GM12801 (cell line): ENCODE measurements around the gene PRX.

ENCODE experiments used
- TF ChIP-seq, protein P1 (sequence below): IDR thresholded peaks from one replicate; pipeline ENCODE4 v1.5.1; 2011; ENCODE audit warnings: control low read depth; ENCODE audit not compliant: insufficient read length; ENCODE audit errors: extremely low read depth

The PRX gene

DNA sequence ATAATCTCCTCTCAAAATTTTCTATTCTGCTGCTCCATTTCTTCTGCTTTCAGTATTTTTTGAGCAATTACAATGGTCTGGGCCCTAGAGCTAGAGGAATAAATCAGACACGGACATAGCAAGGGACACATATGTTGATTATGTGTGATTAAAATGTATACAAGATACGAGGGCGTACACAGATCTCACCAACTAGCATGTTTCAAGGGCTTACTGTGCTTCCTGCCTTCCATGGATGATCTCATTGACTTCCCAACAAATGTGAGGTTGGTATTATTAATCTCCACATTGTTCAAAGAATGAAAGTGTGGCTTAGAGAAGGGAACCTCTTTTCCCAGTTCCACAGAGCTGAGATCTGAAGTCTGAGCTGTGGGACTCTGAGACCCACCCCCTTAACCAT lies 55.5 kb downstream of the PRX start:
- TF ChIP-seq, protein P1, sequence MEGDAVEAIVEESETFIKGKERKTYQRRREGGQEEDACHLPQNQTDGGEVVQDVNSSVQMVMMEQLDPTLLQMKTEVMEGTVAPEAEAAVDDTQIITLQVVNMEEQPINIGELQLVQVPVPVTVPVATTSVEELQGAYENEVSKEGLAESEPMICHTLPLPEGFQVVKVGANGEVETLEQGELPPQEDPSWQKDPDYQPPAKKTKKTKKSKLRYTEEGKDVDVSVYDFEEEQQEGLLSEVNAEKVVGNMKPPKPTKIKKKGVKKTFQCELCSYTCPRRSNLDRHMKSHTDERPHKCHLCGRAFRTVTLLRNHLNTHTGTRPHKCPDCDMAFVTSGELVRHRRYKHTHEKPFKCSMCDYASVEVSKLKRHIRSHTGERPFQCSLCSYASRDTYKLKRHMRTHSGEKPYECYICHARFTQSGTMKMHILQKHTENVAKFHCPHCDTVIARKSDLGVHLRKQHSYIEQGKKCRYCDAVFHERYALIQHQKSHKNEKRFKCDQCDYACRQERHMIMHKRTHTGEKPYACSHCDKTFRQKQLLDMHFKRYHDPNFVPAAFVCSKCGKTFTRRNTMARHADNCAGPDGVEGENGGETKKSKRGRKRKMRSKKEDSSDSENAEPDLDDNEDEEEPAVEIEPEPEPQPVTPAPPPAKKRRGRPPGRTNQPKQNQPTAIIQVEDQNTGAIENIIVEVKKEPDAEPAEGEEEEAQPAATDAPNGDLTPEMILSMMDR: no peak

DNA sequence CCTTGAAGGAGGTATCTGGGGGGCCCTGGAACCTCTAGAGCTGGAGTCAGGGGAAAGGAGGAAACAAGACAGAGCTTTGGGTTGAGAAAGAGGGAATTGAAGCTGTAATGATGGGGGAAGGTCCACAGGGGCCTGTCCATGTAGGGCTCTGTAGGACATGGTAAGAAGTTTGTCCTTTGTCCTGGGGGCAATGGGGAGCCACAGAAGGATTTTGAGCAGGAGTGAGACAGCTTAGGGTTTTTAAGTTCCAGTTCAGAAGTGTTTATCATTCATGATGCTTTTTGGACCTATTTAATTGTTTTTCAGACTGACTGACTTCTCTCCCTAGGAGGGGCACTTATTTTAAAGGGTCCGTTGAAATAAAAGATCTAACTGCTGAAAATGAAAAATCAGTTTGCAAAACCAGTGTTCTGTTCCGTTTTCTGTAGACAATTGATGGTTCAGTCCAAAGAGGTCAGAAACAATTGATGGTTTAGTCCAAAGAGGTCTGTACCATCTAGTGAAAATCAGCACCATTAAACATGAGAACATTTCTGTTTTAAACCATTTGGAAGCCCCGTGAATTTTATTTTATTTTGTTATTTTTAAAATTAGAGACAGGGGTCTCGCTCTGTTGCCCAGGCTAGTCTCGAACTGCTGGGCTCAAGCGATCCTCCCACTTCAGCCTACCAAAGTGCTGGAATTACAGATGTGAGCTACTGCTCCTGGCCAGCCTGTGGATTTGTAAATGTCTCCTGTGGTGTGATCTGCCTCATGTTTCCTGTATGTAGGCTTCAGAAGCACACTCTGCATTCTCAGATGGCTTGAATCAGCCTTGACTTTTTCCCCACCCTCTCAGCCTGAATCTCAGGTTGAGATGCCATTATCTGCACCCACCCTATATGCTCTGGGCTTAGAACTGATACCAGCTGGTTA lies 56.2 kb downstream of the PRX start:
- TF ChIP-seq, protein P1: no peak

DNA sequence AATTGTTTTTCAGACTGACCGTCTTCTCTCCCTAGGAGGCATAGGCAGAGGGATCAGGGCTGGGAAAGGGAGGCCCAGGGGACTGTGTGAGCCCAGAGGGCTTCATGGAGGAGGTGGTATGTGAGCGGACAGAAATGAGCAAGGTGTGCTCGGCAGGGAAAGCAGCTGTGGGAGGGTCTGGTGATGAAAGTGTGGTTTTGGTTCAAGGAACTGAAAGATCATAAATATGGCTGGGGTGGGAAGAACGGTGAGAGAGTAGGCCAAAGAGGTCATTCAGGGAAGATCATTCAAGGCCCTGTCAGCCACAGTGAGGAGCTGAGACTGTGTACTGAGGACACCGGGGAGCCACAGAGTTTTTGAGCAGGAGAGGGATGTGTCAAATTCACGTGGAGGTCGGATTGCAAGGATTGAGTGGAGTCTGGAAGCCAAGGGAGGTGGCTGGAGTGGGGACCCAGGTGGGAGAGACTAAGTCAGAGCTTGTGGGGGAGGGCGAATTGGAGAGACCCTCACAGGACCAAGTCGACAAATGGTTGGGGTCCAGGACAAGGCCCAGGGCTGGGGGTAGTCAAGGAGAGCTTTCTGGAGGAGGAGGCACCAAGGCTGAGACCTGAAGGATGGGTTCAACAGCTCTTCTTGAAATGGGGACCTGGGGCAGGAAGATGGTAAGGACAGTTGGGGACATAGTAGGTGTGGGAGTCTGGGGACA lies 57.0 kb downstream of the PRX start:
- TF ChIP-seq, protein P1: no peak

DNA sequence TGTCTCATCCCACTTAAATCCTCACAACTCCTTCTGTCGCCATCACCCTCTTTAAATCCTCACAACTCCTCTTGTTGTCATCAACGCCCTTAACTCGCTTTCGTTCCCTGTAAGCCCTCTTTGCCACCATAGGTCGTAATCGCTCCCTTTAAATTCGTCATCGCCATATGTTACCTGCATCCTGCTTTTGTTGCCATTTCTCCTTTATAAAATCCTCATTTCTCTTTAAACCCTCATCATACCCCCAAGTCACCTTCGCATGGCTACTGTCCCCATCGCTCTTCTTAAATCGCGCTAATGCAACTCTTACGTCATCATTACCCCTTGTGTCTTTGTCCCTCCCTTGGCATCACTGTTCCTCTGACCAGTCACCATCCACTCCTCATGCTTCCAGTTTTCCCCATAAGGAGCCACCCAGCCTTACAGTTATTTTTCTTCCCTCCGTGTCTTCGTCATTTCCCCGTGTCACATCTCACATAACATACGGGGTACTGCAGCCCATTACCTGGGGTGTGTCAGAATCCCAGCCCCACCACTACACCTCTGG lies 64.1 kb downstream of the PRX start:
- TF ChIP-seq, protein P1: no peak

DNA sequence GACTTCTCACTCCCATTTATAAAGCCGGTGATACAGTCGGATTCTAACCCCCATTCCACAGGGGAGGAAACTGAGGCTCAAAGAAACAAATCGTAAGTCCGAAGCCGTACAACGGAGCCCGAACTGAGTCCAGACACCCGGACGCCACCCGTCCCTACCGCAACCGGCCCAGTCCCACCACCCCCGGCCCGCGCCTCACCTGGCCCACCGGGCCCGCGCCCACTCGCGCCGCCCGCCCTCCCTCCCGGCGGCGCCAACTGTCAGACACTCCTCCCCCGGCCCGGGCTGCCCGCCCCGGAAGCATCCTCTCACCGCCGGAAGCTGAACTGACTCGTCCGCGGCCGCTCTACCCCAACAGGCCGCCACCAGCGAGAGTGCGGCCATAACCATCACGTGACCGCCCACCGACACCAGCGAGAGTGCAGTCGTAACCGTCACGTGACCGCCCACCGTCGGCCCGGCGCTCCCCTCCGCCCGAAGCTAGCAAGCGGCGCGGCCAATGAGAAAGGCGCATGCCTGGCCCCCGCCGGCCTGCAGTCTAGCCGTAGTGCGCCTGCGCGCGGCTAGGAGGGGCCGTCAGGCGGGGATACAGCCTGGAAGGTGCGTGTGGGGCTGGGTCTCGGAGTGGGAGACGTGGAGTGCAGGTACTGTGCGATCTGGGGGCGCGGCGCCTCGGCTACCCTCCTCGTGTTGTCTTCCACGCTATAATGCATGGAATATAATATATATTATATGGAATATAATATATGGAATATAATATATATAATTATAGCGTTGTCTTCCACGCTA lies 64.9 kb downstream of the PRX start, which contains the start of the genes C19orf47 and PLD3:
Gene C19orf47, minus strand, starts transcription at position 273 of the 789 bp plus-strand sequence. CDS start 6,540 bp downstream, outside the sequence.
Gene PLD3, plus strand, starts transcription at position 571 of the 789 bp plus-strand sequence. CDS start 17,789 bp downstream, outside the sequence.
- TF ChIP-seq, protein P1: no peak

DNA sequence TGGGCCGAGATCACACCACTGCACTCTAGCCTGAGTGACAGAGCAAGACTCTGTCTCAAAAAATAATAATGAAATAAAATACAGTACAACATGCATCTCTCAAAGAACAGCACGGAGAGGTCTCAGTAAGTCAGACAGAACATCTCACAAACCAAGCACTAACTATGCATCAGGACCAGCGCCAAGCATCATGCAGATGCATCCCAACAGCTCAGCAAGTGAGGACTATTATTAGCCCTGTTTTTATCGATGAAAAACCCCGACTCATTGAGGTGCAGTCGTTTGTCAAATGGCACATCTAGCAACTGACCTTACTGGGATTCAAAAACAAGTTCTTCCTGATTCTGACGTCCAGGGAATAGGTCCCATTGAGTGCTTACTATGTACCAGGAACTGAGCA lies 68.8 kb downstream of the PRX start:
- TF ChIP-seq, protein P1: no peak
